ENCODE results near the gene BPIFA1. TPM values are rescaled to one million over a fixed set of nuclear protein-coding genes. Genes with fewer than 3 reads are reported as not detected.

BPIFA1 gene
- total and polyA plus RNA-seq, 2 of the 8 experiments (the other 6 are each of a cell fraction or from before 2014, with no cell fraction given): not detected

GRCh38 chr20:33291830-33292355 lies 56.1 kb downstream of the BPIFA1 start (continued):
- TF ChIP-seq, protein P1, sequence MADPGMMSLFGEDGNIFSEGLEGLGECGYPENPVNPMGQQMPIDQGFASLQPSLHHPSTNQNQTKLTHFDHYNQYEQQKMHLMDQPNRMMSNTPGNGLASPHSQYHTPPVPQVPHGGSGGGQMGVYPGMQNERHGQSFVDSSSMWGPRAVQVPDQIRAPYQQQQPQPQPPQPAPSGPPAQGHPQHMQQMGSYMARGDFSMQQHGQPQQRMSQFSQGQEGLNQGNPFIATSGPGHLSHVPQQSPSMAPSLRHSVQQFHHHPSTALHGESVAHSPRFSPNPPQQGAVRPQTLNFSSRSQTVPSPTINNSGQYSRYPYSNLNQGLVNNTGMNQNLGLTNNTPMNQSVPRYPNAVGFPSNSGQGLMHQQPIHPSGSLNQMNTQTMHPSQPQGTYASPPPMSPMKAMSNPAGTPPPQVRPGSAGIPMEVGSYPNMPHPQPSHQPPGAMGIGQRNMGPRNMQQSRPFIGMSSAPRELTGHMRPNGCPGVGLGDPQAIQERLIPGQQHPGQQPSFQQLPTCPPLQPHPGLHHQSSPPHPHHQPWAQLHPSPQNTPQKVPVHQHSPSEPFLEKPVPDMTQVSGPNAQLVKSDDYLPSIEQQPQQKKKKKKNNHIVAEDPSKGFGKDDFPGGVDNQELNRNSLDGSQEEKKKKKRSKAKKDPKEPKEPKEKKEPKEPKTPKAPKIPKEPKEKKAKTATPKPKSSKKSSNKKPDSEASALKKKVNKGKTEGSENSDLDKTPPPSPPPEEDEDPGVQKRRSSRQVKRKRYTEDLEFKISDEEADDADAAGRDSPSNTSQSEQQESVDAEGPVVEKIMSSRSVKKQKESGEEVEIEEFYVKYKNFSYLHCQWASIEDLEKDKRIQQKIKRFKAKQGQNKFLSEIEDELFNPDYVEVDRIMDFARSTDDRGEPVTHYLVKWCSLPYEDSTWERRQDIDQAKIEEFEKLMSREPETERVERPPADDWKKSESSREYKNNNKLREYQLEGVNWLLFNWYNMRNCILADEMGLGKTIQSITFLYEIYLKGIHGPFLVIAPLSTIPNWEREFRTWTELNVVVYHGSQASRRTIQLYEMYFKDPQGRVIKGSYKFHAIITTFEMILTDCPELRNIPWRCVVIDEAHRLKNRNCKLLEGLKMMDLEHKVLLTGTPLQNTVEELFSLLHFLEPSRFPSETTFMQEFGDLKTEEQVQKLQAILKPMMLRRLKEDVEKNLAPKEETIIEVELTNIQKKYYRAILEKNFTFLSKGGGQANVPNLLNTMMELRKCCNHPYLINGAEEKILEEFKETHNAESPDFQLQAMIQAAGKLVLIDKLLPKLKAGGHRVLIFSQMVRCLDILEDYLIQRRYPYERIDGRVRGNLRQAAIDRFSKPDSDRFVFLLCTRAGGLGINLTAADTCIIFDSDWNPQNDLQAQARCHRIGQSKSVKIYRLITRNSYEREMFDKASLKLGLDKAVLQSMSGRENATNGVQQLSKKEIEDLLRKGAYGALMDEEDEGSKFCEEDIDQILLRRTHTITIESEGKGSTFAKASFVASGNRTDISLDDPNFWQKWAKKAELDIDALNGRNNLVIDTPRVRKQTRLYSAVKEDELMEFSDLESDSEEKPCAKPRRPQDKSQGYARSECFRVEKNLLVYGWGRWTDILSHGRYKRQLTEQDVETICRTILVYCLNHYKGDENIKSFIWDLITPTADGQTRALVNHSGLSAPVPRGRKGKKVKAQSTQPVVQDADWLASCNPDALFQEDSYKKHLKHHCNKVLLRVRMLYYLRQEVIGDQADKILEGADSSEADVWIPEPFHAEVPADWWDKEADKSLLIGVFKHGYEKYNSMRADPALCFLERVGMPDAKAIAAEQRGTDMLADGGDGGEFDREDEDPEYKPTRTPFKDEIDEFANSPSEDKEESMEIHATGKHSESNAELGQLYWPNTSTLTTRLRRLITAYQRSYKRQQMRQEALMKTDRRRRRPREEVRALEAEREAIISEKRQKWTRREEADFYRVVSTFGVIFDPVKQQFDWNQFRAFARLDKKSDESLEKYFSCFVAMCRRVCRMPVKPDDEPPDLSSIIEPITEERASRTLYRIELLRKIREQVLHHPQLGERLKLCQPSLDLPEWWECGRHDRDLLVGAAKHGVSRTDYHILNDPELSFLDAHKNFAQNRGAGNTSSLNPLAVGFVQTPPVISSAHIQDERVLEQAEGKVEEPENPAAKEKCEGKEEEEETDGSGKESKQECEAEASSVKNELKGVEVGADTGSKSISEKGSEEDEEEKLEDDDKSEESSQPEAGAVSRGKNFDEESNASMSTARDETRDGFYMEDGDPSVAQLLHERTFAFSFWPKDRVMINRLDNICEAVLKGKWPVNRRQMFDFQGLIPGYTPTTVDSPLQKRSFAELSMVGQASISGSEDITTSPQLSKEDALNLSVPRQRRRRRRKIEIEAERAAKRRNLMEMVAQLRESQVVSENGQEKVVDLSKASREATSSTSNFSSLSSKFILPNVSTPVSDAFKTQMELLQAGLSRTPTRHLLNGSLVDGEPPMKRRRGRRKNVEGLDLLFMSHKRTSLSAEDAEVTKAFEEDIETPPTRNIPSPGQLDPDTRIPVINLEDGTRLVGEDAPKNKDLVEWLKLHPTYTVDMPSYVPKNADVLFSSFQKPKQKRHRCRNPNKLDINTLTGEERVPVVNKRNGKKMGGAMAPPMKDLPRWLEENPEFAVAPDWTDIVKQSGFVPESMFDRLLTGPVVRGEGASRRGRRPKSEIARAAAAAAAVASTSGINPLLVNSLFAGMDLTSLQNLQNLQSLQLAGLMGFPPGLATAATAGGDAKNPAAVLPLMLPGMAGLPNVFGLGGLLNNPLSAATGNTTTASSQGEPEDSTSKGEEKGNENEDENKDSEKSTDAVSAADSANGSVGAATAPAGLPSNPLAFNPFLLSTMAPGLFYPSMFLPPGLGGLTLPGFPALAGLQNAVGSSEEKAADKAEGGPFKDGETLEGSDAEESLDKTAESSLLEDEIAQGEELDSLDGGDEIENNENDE (IDR thresholded peaks at IDR 0.05; ENCODE audit: insufficient replicate concordance, low read length): no peak
- TF ChIP-seq JUND (IDR thresholded peaks at IDR 0.05; ENCODE audit: low read length) (no peak), TBP (IDR thresholded peaks at IDR 0.05; ENCODE audit: low read depth, low read length) (no peak), HDAC2 (IDR thresholded peaks at IDR 0.05; ENCODE audit: borderline replicate concordance in 1 of 2, low read depth in 2 of 2, low read length in 2 of 2) (peak in 1 of 2 experiments; percentile 64; a peak in 1 of 4 replicates), RAD21 (IDR thresholded peaks at IDR 0.05 in 1 of 2, conservative IDR thresholded peaks at IDR 0.05 in 1 of 2; ENCODE audit: low read depth in 2 of 2, low read length in 2 of 2) (peak; percentile 89 to 94), KDM1A (IDR thresholded peaks at IDR 0.05; ENCODE audit: borderline replicate concordance, low read length) (no peak), CHD1 (IDR thresholded peaks at IDR 0.05; ENCODE audit: low read depth, low read length) (no peak)
- TF ChIP-seq, protein P2, sequence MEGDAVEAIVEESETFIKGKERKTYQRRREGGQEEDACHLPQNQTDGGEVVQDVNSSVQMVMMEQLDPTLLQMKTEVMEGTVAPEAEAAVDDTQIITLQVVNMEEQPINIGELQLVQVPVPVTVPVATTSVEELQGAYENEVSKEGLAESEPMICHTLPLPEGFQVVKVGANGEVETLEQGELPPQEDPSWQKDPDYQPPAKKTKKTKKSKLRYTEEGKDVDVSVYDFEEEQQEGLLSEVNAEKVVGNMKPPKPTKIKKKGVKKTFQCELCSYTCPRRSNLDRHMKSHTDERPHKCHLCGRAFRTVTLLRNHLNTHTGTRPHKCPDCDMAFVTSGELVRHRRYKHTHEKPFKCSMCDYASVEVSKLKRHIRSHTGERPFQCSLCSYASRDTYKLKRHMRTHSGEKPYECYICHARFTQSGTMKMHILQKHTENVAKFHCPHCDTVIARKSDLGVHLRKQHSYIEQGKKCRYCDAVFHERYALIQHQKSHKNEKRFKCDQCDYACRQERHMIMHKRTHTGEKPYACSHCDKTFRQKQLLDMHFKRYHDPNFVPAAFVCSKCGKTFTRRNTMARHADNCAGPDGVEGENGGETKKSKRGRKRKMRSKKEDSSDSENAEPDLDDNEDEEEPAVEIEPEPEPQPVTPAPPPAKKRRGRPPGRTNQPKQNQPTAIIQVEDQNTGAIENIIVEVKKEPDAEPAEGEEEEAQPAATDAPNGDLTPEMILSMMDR (IDR thresholded peaks at IDR 0.05; ENCODE audit: control extremely low read depth in 1 of 3, insufficient read depth in 1 of 3, low read depth in 1 of 3, low read length in 3 of 3): peak; percentile 94 to 99 (median 97)
